ENCODE data around the gene CA12.

The CA12 gene

GRCh38 chr15:63408524-63408923 lies 26.9 kb upstream of the CA12 start:
- no peak overlapping the region for H3K27ac Mint-ChIP-seq
- DNase-seq (no peak), ATAC-seq (no peak)

GRCh38 chr15:63407612-63408011 lies 26.0 kb upstream of the CA12 start:
- ATAC-seq (no peak), DNase-seq (no peak)
- Mint-ChIP-seq H3K4me3 (no peak overlapping the region), H3K36me3 (ENCODE audit: low read depth) (no peaks in the 10 kb centered on the region), H3K27ac (no peak overlapping the region), H3K27me3 (no peaks in the 10 kb centered on the region), H3K4me1 (peaks cover 11% of the 10 kb centered on the region), H3K9me3 (no peaks in the 10 kb centered on the region)

More at GRCh38 chr15:63408524-63408923, 26.9 kb upstream of the CA12 start:
- no peak overlapping the region for H3K4me3 Mint-ChIP-seq
- H3K4me1 Mint-ChIP-seq = peaks cover 11% of the 10 kb centered on the region
- H3K9me3 Mint-ChIP-seq = no peaks in the 10 kb centered on the region
- no peaks in the 10 kb centered on the region for H3K27me3 Mint-ChIP-seq
- H3K36me3 Mint-ChIP-seq (ENCODE audit: low read depth) = no peaks in the 10 kb centered on the region

- no peaks in the 10 kb centered on the region for H3K9me3 Mint-ChIP-seq
- H3K36me3 Mint-ChIP-seq (ENCODE audit: low read depth) = no peaks in the 10 kb centered on the region
- no peaks in the 10 kb centered on the region for H3K27me3 Mint-ChIP-seq
- ATAC-seq (no peak), DNase-seq (no peak)
- no peak overlapping the region for H3K27ac Mint-ChIP-seq
- H3K4me3 Mint-ChIP-seq = no peak overlapping the region
- peaks cover 20% of the 10 kb centered on the region for H3K4me1 Mint-ChIP-seq
Observed at GRCh38 chr15:63405683-63406390, 24.2 kb upstream of the CA12 start.

- H3K36me3 Mint-ChIP-seq (ENCODE audit: low read depth) = no peaks in the 10 kb centered on the region
- no peaks in the 10 kb centered on the region for H3K27me3 Mint-ChIP-seq
- DNase-seq (no peak), ATAC-seq (no peak)
- H3K4me3 Mint-ChIP-seq = no peak overlapping the region
- H3K27ac Mint-ChIP-seq = no peak overlapping the region
- no peaks in the 10 kb centered on the region for H3K9me3 Mint-ChIP-seq
- peaks cover 23% of the 10 kb centered on the region for H3K4me1 Mint-ChIP-seq
Observed at GRCh38 chr15:63405159-63405558, 23.5 kb upstream of the CA12 start.

- peaks cover 23% of the 10 kb centered on the region for H3K4me1 Mint-ChIP-seq
- no peak for DNase-seq
- H3K9me3 Mint-ChIP-seq = no peaks in the 10 kb centered on the region
- H3K27ac Mint-ChIP-seq = no peak overlapping the region
- H3K4me3 Mint-ChIP-seq = no peak overlapping the region
- H3K27me3 Mint-ChIP-seq = peaks cover 4% of the 10 kb centered on the region
- ATAC-seq = no peak
- no peaks in the 10 kb centered on the region for H3K36me3 Mint-ChIP-seq (ENCODE audit: low read depth)
Observed at GRCh38 chr15:63403254-63403945, 21.8 kb upstream of the CA12 start.

GRCh38 chr15:63402498-63403253 lies 21.0 kb upstream of the CA12 start:
- no peak for DNase-seq
- Mint-ChIP-seq H3K27ac (no peak overlapping the region), H3K9me3 (no peaks in the 10 kb centered on the region), H3K4me1 (peaks cover 23% of the 10 kb centered on the region), H3K36me3 (ENCODE audit: low read depth) (no peaks in the 10 kb centered on the region), H3K4me3 (no peak overlapping the region), H3K27me3 (peaks cover 4% of the 10 kb centered on the region)
- no peak for ATAC-seq

- DNase-seq = no peak
- H3K27ac Mint-ChIP-seq = no peak overlapping the region
Observed at GRCh38 chr15:63401714-63402497, 20.3 kb upstream of the CA12 start.

GRCh38 chr15:63401078-63401477 lies 19.4 kb upstream of the CA12 start:
- H3K4me3 Mint-ChIP-seq = no peak overlapping the region
- H3K9me3 Mint-ChIP-seq = no peaks in the 10 kb centered on the region
- peaks cover 22% of the 10 kb centered on the region for H3K4me1 Mint-ChIP-seq
- DNase-seq = peak; percentile 28
- no peaks in the 10 kb centered on the region for H3K36me3 Mint-ChIP-seq (ENCODE audit: low read depth)
- ATAC-seq = peak; percentile 97
- H3K27ac Mint-ChIP-seq = no peak overlapping the region
- peaks cover 4% of the 10 kb centered on the region for H3K27me3 Mint-ChIP-seq

More at GRCh38 chr15:63401714-63402497, 20.3 kb upstream of the CA12 start:
- Mint-ChIP-seq H3K4me3 (no peak overlapping the region), H3K9me3 (no peaks in the 10 kb centered on the region), H3K36me3 (ENCODE audit: low read depth) (no peaks in the 10 kb centered on the region), H3K4me1 (peaks cover 23% of the 10 kb centered on the region), H3K27me3 (peaks cover 4% of the 10 kb centered on the region)
- ATAC-seq = no peak

GRCh38 chr15:63398456-63398855 lies 16.8 kb upstream of the CA12 start:
- Mint-ChIP-seq H3K4me1 (peaks cover 16% of the 10 kb centered on the region), H3K4me3 (no peak overlapping the region), H3K9me3 (no peaks in the 10 kb centered on the region), H3K27ac (no peak overlapping the region), H3K27me3 (peaks cover 7% of the 10 kb centered on the region), H3K36me3 (ENCODE audit: low read depth) (no peaks in the 10 kb centered on the region)
- DNase-seq (no peak), ATAC-seq (no peak)

GRCh38 chr15:63396152-63396928 lies 14.7 kb upstream of the CA12 start:
- Mint-ChIP-seq H3K4me3 (no peak overlapping the region), H3K9me3 (no peaks in the 10 kb centered on the region), H3K4me1 (peaks cover 18% of the 10 kb centered on the region), H3K27me3 (peaks cover 11% of the 10 kb centered on the region), H3K27ac (no peak overlapping the region), H3K36me3 (ENCODE audit: low read depth) (no peaks in the 10 kb centered on the region)
- no peak for ATAC-seq
- DNase-seq = no peak

GRCh38 chr15:63395730-63396151 lies 14.1 kb upstream of the CA12 start:
- DNase-seq = no peak

GRCh38 chr15:63392361-63393009 lies 10.8 kb upstream of the CA12 start:
- H3K27ac Mint-ChIP-seq = no peak overlapping the region
- peaks cover 11% of the 10 kb centered on the region for H3K27me3 Mint-ChIP-seq
- no peaks in the 10 kb centered on the region for H3K9me3 Mint-ChIP-seq
- H3K4me3 Mint-ChIP-seq = no peak overlapping the region
- peaks cover 9% of the 10 kb centered on the region for H3K4me1 Mint-ChIP-seq
- DNase-seq (no peak), ATAC-seq (no peak)
- H3K36me3 Mint-ChIP-seq (ENCODE audit: low read depth) = no peaks in the 10 kb centered on the region

More at GRCh38 chr15:63395730-63396151, 14.1 kb upstream of the CA12 start:
- no peak for ATAC-seq
- Mint-ChIP-seq H3K4me1 (peaks cover 12% of the 10 kb centered on the region), H3K4me3 (no peak overlapping the region), H3K27ac (no peak overlapping the region), H3K9me3 (no peaks in the 10 kb centered on the region), H3K36me3 (ENCODE audit: low read depth) (no peaks in the 10 kb centered on the region), H3K27me3 (peaks cover 11% of the 10 kb centered on the region)

- DNase-seq = no peak
- no peak for ATAC-seq
- Mint-ChIP-seq H3K36me3 (ENCODE audit: low read depth) (no peaks in the 10 kb centered on the region), H3K4me3 (no peak overlapping the region), H3K27ac (no peak overlapping the region), H3K4me1 (peaks cover 9% of the 10 kb centered on the region), H3K9me3 (no peaks in the 10 kb centered on the region), H3K27me3 (peaks cover 14% of the 10 kb centered on the region)
Observed at GRCh38 chr15:63391669-63392360, 10.2 kb upstream of the CA12 start.

Measured in activated naive CD8-positive, alpha-beta T cell treated with anti-CD3 and anti-CD28 coated beads, Interleukin-2, amount 50 U/mL, for 24 hours (primary cell).